ENCODE measurements around the gene IP6K3.
A peak's percentile ranks its signal among the peaks of the same experiment; 100 is the strongest.

GRCh38 chr6:33700391-33701050 is 46.2 kb downstream of the IP6K3 start:
- TF ChIP-seq CTCF (conservative IDR thresholded peaks at IDR 0.05; ENCODE audit: low read depth in 2 of 2), result peak; percentile 83 to 93
- no peak for TF ChIP-seq EZH2 (IDR thresholded peaks at IDR 0.05; ENCODE audit: low read depth, unreplicated experiment)
- TF ChIP-seq, protein P1, sequence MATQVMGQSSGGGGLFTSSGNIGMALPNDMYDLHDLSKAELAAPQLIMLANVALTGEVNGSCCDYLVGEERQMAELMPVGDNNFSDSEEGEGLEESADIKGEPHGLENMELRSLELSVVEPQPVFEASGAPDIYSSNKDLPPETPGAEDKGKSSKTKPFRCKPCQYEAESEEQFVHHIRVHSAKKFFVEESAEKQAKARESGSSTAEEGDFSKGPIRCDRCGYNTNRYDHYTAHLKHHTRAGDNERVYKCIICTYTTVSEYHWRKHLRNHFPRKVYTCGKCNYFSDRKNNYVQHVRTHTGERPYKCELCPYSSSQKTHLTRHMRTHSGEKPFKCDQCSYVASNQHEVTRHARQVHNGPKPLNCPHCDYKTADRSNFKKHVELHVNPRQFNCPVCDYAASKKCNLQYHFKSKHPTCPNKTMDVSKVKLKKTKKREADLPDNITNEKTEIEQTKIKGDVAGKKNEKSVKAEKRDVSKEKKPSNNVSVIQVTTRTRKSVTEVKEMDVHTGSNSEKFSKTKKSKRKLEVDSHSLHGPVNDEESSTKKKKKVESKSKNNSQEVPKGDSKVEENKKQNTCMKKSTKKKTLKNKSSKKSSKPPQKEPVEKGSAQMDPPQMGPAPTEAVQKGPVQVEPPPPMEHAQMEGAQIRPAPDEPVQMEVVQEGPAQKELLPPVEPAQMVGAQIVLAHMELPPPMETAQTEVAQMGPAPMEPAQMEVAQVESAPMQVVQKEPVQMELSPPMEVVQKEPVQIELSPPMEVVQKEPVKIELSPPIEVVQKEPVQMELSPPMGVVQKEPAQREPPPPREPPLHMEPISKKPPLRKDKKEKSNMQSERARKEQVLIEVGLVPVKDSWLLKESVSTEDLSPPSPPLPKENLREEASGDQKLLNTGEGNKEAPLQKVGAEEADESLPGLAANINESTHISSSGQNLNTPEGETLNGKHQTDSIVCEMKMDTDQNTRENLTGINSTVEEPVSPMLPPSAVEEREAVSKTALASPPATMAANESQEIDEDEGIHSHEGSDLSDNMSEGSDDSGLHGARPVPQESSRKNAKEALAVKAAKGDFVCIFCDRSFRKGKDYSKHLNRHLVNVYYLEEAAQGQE (IDR thresholded peaks at IDR 0.05; ENCODE audit: unreplicated experiment), result no peak
- peak; percentile 31; the same call in 1 of the 2 replicates for TF ChIP-seq POLR2AphosphoS5 (IDR thresholded peaks at IDR 0.05; ENCODE audit: low read depth)
- TF ChIP-seq, protein P2, sequence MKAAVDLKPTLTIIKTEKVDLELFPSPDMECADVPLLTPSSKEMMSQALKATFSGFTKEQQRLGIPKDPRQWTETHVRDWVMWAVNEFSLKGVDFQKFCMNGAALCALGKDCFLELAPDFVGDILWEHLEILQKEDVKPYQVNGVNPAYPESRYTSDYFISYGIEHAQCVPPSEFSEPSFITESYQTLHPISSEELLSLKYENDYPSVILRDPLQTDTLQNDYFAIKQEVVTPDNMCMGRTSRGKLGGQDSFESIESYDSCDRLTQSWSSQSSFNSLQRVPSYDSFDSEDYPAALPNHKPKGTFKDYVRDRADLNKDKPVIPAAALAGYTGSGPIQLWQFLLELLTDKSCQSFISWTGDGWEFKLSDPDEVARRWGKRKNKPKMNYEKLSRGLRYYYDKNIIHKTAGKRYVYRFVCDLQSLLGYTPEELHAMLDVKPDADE (IDR thresholded peaks at IDR 0.05), result no peak
- no peak for TF ChIP-seq CREB1 (CRISPR knock-in tag; IDR thresholded peaks at IDR 0.05; ENCODE audit: low read depth)
- no peak for TF ChIP-seq ZNF114 (CRISPR knock-in tag; IDR thresholded peaks at IDR 0.05)
- TF ChIP-seq JUNB (IDR thresholded peaks at IDR 0.05; ENCODE audit: unreplicated experiment), result no peak
- TF ChIP-seq EZH2phosphoT487 (IDR thresholded peaks at IDR 0.05; ENCODE audit: unreplicated experiment), result no peak
- TF ChIP-seq NANOG (IDR thresholded peaks at IDR 0.05; ENCODE audit: borderline replicate concordance), result no peak
- no peak for TF ChIP-seq ZNF331 (CRISPR knock-in tag; IDR thresholded peaks at IDR 0.05; ENCODE audit: low read depth)
- no peak for TF ChIP-seq STAT1 (IDR thresholded peaks at IDR 0.05; ENCODE audit: unreplicated experiment)
- TF ChIP-seq, protein P3, sequence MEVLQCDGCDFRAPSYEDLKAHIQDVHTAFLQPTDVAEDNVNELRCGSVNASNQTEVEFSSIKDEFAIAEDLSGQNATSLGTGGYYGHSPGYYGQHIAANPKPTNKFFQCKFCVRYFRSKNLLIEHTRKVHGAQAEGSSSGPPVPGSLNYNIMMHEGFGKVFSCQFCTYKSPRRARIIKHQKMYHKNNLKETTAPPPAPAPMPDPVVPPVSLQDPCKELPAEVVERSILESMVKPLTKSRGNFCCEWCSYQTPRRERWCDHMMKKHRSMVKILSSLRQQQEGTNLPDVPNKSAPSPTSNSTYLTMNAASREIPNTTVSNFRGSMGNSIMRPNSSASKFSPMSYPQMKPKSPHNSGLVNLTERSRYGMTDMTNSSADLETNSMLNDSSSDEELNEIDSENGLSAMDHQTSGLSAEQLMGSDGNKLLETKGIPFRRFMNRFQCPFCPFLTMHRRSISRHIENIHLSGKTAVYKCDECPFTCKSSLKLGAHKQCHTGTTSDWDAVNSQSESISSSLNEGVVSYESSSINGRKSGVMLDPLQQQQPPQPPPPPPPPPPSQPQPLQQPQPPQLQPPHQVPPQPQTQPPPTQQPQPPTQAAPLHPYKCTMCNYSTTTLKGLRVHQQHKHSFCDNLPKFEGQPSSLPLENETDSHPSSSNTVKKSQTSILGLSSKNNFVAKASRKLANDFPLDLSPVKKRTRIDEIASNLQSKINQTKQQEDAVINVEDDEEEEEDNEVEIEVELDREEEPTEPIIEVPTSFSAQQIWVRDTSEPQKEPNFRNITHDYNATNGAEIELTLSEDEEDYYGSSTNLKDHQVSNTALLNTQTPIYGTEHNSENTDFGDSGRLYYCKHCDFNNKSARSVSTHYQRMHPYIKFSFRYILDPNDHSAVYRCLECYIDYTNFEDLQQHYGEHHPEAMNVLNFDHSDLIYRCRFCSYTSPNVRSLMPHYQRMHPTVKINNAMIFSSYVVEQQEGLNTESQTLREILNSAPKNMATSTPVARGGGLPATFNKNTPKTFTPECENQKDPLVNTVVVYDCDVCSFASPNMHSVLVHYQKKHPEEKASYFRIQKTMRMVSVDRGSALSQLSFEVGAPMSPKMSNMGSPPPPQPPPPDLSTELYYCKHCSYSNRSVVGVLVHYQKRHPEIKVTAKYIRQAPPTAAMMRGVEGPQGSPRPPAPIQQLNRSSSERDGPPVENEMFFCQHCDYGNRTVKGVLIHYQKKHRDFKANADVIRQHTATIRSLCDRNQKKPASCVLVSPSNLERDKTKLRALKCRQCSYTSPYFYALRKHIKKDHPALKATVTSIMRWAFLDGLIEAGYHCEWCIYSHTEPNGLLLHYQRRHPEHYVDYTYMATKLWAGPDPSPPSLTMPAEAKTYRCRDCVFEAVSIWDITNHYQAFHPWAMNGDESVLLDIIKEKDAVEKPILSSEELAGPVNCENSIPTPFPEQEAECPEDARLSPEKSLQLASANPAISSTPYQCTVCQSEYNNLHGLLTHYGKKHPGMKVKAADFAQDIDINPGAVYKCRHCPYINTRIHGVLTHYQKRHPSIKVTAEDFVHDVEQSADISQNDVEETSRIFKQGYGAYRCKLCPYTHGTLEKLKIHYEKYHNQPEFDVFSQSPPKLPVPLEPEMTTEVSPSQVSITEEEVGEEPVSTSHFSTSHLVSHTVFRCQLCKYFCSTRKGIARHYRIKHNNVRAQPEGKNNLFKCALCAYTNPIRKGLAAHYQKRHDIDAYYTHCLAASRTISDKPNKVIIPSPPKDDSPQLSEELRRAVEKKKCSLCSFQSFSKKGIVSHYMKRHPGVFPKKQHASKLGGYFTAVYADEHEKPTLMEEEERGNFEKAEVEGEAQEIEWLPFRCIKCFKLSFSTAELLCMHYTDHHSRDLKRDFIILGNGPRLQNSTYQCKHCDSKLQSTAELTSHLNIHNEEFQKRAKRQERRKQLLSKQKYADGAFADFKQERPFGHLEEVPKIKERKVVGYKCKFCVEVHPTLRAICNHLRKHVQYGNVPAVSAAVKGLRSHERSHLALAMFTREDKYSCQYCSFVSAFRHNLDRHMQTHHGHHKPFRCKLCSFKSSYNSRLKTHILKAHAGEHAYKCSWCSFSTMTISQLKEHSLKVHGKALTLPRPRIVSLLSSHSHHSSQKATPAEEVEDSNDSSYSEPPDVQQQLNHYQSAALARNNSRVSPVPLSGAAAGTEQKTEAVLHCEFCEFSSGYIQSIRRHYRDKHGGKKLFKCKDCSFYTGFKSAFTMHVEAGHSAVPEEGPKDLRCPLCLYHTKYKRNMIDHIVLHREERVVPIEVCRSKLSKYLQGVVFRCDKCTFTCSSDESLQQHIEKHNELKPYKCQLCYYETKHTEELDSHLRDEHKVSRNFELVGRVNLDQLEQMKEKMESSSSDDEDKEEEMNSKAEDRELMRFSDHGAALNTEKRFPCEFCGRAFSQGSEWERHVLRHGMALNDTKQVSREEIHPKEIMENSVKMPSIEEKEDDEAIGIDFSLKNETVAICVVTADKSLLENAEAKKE (CRISPR knock-in tag; IDR thresholded peaks at IDR 0.05), result no peak

All from GM23338 (cell line).